WERI-Rb-1 (cell line): ENCODE data around the gene FMO4.
"Not testable (repeated sequence)": the region's sequence is repeated elsewhere in the genome, so short reads cannot be mapped to it uniquely, and the experiment has no call there.

ENCODE experiments used
- DNase-seq: peaks from one replicate; pipeline ENCODE4 v3.0.0-alpha.2; 2020
- H3K27ac ChIP-seq: fragments of 250-450 bp; sonication (Bioruptor Pico); 2 replicates; pipeline ENCODE4 v1.5.1; 2020; ENCODE audit warnings: mild to moderate bottlenecking, moderate library complexity
- H3K27me3 ChIP-seq: fragments of 250-450 bp; sonication (Bioruptor Pico); 2 replicates; pipeline ENCODE4 v1.5.1; 2021; ENCODE audit warnings: mild to moderate bottlenecking, low read depth, moderate library complexity; ENCODE audit not compliant: insufficient read depth, severe bottlenecking
- H3K36me3 ChIP-seq: fragments of 250-450 bp; sonication (Bioruptor Pico); 2 replicates; pipeline ENCODE4 v1.5.1; 2020; ENCODE audit warnings: mild to moderate bottlenecking, moderate library complexity
- H3K4me3 ChIP-seq: 2 replicates; pipeline ENCODE4 v1.5.1; 2011; ENCODE audit warnings: low read depth, mild to moderate bottlenecking, control low read depth, low read length
- H3K9me3 ChIP-seq: fragments of 250-450 bp; sonication (Bioruptor Pico); 2 replicates; pipeline ENCODE4 v1.5.1; 2021; ENCODE audit warnings: mild to moderate bottlenecking, moderate library complexity; ENCODE audit not compliant: severe bottlenecking
- CTCF ChIP-seq: IDR thresholded peaks from 2 replicates; pipeline ENCODE4 v1.5.1; 2011; ENCODE audit warnings: low read depth, mild to moderate bottlenecking, control low read depth, inconsistent platforms, low read length

FMO4 gene

GRCh38 chr1:171346881-171347280, 32.9 kb downstream of the FMO4 start:
- no peak for DNase-seq
- Histone ChIP-seq H3K4me3 (no peak overlapping the region), H3K9me3 (no peaks in the 10 kb centered on the region), H3K36me3 (no peaks in the 10 kb centered on the region), H3K27me3 (no peaks in the 10 kb centered on the region), H3K27ac (no peak overlapping the region)
- no peak for TF ChIP-seq CTCF

- no peak for TF ChIP-seq CTCF
- Histone ChIP-seq H3K27me3 (no peaks in the 10 kb centered on the region), H3K9me3 (no peaks in the 10 kb centered on the region), H3K4me3 (no peak overlapping the region), H3K36me3 (no peaks in the 10 kb centered on the region), H3K27ac (no peak overlapping the region)
- no peak for DNase-seq
Measured at GRCh38 chr1:171350594-171350993, 36.6 kb downstream of the FMO4 start.

- peak; percentile 41 for DNase-seq
- no peaks in the 10 kb centered on the region for H3K36me3 ChIP-seq
- TF ChIP-seq CTCF: no peak
Measured at GRCh38 chr1:171351961-171352360, 38.0 kb downstream of the FMO4 start.

GRCh38 chr1:171352554-171352953, 38.6 kb downstream of the FMO4 start:
- H3K27me3 ChIP-seq: no peaks in the 10 kb centered on the region
- no peak for TF ChIP-seq CTCF
- H3K27ac ChIP-seq: no peak overlapping the region
- no peaks in the 10 kb centered on the region for H3K9me3 ChIP-seq
- DNase-seq: no peak
- no peak overlapping the region for H3K4me3 ChIP-seq
- no peaks in the 10 kb centered on the region for H3K36me3 ChIP-seq

More at GRCh38 chr1:171351961-171352360, 38.0 kb downstream of the FMO4 start:
- no peak overlapping the region for H3K27ac ChIP-seq
- no peaks in the 10 kb centered on the region for H3K27me3 ChIP-seq
- no peak overlapping the region for H3K4me3 ChIP-seq
- H3K9me3 ChIP-seq: no peaks in the 10 kb centered on the region

GRCh38 chr1:171355727-171356126, 41.7 kb downstream of the FMO4 start:
- Histone ChIP-seq H3K36me3 (no peaks in the 10 kb centered on the region), H3K4me3 (no peak overlapping the region), H3K9me3 (no peaks in the 10 kb centered on the region), H3K27ac (no peak overlapping the region), H3K27me3 (no peaks in the 10 kb centered on the region)
- no peak for TF ChIP-seq CTCF
- DNase-seq: no peak

- no peak for DNase-seq
- H3K27ac ChIP-seq: no peak overlapping the region
- no peaks in the 10 kb centered on the region for H3K27me3 ChIP-seq
- no peak for TF ChIP-seq CTCF
- no peak overlapping the region for H3K4me3 ChIP-seq
- no peaks in the 10 kb centered on the region for H3K9me3 ChIP-seq
- H3K36me3 ChIP-seq: no peaks in the 10 kb centered on the region
Measured at GRCh38 chr1:171357179-171357578, 43.2 kb downstream of the FMO4 start.

GRCh38 chr1:171359355-171359648, 45.3 kb downstream of the FMO4 start:
- not testable (repeated sequence) for DNase-seq, H3K9me3 ChIP-seq, H3K27me3 ChIP-seq, H3K36me3 ChIP-seq, H3K27ac ChIP-seq, H3K4me3 ChIP-seq
